ENCODE measurements around the gene BRSK2.

Gene BRSK2

DNA sequence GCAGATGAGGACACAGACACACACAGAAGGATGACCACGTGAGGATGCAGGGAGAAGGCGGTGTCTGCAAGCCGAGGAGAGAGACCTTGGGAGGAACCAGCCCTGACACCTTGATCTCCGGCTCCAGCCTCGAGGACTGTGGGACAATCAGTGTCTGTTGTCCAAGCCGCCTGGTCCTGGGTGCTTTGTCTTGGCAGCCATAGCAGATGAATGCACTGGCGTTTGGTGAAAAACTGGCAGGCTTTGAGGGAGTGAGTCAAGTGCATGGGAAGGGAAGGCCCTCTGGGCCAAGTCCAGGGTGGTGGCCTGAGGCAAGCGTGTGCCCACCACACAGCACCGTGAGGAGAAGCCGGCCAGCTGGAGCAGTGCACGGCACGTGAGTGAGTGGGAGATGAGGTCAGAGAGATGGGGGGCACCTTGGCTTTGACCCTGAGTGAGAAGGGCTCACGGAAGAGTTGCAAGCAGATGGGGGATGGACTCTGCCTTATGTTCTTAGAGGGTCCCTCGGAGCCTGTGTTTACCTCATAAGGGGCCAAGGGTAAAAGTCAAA lies 12.4 kb upstream of the BRSK2 start:
- no peak for DNase-seq

DNA sequence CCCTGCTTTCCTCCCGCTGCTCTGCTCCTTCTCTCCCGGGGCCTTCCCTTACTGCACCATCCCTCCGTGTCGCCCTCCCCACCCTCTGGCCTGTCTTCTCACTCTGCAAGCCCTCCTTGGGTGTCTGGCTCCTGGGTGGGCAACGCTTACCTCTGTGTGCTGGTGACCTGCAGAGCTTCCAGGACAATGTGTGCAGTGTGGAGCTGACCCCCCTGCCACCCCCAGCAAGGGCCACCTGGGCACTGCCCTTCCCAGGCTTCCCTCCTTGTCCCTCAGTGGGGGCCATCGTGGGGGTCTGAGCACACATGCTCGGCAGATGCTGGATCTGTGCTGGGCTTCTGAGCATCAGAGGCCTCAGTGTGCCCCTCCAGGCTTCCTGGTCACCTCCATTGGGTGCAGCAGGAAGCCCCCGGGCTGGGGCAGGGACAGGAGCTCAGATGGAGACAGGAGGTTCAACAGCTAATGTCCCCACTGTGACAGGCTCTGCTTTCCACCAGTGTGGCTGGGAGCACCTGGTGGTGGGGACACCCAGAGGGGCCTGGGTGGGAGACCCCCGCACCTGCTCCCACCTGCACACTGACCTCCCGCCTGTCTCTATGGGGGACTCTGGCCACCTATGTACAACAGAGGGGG lies 7.8 kb upstream of the BRSK2 start:
- no peak for DNase-seq

DNA sequence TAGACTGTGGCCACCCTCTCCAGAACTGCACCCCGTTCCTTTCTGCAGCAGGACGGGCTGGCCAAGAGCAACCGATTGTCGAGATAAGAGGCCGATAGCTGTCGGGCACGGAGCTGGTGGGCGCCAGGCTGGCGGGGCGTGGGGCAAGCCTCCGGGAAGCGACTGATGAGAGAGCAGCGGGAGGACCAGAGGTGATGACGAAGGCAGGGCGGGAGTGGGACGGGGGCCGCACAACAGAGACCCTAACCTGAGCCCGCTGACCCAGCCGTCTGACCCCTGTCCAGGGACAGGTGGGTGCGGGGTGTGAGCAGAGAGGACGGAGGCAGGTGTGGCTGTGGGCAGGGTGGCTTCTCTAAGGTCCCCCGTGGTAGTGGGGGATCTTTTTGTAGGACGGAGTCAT lies 7.3 kb upstream of the BRSK2 start:
- DNase-seq = no peak

DNA sequence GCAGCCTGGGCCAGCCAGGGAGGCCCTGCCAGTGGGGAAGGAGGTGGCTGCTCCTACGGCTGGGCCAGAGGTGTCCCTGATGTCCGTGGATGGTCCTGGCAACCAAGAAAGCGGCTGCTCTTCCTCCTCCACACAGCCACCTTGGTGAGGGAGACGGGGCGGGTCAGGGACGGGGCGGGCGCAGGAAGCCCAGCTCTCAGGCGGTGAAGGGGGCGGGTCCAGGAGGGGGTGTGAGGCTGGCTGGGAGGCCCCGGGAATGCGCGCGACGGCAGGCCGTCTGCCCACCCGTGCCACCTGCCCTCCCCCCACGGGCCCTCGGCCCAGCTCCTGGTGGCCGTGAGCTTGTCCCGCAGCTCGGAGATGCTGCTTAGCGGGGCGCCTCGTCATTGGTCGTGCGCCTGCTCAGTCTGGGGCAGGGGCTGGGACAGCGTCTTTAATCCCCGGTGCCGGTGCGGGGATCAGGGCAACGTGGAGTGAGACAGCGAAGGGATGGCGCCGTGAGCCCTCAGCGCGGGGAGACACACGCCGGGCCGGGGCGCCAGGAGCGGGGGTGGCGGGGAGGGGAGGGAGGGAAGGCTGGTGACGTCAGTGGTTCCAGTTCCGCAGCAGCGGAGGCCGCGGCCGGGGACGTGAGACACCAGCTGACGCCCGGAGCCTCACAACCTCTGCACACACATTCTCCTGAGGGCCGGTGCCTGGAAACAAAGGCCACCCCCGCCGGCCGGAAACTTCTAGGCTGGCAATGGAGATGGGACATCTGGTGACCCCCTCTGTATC lies 6.7 kb upstream of the BRSK2 start:
- peak; percentile 73 for DNase-seq

DNA sequence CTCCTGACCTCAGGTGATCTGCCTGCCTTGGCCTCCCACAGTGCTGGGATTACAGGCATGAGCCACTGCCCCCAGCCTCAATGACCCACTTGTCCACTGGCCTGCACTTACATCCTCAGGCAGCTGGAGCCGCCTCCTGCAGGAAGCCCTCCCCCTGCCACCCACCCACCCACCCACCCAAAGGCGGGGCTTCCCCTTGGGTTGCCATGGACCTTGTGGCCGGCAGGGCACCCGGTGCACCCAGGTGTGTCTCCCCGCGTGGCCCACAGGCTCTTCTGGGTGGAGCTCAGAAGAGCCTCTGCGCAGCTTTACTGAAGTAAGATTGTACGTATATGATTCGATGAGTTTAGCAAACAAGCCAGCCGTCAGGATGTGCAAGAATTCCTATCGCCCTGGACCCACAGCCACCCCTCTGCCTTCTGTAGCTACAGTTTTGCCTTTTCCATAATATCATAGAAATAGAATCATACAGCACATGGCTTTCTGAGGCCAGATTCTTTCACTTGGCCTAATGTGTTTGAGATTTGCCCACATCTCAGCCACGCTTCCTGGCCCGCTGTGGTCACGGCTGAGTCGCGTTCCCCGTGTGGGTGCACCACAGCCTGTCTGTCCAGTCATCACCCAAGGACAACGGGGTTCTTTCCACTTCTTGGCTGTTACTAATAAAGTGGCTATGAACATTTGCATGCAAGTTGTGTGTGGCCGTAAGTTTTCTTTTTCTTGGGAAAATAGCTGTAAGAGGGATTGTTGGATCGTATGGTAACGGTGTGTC lies 5.3 kb upstream of the BRSK2 start:
- no peak for DNase-seq

DNA sequence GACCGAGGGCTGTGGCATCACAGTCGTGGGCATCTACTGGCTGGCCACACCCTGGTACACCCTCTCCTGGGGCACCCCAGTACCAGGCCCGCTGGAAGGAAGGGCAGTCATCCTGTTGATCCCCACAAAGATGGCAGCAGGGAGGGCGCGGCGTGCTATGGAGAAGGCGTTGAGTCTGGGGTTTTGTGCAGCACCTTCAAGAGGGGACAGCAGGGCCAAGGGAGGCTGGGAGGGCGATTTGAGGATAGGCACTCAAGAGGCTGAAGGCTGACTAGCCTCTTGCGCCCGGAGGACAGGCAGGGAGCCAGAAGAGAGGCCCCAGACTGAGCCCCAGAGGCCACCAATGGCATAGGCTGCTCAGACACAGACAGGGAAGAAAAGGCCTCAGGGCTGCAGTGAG lies 2.2 kb upstream of the BRSK2 start:
- DNase-seq = no peak

DNA sequence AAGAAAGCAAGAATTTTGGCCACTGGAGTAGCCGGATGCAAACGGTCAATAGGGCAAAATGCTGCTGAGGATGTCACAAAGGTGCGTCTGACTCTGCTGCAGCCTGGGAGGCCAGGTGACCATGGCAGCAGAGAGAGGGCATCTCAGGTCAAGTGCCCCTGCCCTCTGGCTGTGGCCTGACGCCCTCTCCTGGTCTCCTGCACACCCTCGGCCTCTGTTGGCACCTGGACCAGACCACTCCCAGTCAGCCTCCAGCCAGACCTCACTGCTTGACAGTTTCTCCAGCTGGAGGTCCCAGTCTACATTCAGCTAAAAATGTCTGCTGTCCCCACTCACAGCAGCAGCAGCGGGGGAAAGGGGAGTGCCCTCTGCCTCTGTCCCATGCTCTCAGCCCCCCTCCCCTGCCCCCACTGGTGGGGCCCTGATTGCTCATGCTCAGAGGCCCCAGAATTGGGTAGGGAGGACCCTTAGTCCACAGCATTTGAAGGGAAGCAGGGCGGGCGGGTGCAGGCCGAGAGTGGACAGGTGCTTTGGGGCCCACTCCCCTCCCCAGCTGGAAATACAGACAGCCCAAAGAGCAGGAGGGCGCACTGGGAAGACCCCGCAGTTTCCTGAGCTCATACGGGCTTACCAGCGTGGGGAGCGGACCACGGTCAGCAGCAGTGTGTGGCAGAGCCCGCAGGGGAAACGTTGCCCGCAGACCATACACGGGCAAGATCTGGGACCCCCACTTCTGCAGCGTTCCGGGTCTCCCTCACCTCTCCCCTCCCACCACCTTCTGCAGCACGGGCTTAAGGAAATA lies 1.6 kb upstream of the BRSK2 start:
- no peak for DNase-seq

DNA sequence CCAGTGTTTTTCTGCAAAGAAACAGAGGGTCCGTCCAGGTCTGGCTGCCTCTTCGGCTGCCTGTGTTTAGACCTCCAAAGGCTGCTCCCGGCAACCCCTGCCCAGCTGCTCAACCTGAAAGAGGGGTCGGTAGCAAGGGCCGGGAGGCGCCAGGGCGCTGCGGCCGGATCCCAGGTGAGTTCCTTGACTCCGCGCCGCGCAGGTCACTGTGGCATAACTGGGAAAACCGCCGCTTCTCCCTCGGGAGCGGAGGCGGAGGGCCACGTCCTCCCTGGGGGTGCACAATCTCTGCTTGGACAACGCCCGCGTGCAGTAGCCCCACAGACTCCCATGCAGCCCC lies 1.0 kb upstream of the BRSK2 start:
- no peak for DNase-seq

DNA sequence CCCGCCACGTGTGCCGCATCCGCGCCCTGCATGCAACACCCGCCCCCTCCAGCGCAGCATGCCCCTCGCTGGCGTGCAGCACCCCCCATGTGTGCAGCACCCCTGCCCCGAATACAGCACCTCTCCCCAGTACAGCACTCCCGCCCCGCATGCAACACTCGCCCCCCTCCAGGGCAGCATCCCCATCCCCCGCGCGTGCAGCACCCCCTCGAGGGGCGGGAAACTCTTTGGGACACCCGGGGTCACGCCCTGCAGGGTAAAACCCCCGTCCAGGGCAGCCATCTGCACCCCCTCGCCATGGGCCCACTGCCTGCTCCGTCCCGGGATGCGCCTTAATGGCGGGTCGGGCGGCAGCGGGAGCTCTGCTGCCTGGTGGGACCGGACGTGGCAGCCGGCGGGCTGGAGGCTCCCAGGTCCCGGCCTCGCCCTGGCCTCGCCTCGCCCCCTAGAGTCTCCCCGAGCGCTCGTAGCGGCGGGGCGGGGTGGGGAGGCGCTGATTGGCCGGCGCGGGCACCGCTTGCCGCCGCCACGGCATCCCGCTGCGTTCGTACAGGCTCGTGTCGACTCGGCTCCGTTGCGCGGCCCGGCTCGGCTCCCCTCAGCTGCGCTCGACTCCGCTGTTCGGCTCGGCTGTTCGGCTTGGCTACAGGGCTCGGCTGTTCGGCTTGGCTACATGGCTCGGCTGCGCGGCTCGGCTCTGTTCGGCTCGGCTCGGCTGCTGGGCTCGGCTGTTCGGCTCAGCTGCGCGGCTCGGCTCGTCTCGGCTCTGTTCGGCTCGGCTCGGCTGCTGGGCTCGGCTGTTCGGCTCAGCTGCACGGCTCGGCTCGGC lies 417 bp upstream of the BRSK2 start:
- DNase-seq = peak; percentile 96

DNA sequence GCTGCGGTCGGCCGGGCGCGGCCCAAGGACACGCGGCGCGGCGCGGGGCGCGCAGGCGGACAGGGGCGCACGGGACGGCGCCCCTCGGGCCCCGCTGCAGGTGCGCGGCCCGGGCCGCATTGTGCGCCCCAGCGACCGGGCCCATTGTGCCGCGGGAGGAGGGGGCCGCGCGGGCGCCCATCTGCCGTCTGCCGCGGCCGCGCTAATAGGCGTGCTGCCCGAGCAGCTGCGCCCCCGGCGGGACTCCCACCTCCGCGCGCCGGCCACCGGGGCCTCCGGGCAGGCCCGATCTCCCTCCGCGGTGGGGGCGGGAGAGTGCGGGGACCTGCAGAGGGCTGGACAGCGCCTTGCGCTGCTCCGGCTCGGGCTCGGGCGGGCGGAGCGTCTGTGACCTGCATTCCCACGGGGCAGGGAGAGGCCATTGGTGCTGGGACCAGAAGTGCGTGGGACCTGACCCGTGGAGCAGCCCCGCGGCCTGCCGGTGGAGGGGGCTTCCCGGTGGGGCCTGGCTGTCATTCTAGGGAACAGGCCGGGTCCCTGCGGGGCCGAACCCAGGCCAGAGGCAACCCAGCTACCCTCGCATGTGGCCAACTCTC lies 933 bp downstream of the BRSK2 start:
- no peak for DNase-seq

DNA sequence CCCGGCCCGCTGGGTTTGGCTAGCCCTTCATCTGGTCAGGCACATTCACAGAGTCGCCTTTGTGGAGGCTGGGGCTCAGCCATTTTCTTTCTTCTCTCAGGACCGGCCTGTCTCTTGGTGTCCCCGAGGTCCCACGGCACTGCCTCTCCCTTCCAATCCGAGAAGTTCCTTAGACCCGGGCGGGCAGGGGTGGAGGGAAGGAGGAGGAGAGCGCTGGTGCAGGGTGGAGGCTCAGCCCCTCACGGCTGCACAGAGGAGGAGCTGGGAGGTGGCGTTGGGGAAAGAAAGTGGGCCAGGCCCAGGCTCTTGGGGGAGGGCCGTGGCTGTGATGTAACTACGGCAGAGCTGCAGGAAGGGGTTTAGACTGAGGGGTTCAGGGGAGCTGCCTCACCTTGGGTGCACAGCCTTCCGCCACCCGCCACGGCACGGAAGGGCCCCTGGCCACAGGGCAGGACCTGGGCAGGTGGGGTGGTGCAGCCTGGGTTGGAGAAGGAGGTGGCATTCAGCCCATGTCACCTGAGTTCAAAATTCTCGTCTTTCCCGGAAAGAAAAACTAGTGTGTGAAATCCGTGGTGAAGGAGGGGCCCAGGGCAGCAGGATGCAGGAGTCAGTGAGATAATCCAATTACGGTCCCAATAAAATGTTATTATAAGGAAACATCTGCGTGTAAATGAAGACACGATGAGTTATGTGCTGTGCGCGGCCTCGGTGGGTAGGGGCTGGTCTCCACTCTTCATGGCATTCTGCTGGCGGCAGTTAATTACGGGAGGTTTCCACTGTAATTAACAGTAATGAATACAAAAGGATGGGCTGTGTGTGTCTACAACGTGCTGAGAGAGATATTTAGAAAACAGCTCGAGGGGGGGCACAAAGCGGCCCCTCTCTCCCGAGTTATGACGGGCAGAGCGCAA lies 1.7 kb downstream of the BRSK2 start:
- DNase-seq = no peak

DNA sequence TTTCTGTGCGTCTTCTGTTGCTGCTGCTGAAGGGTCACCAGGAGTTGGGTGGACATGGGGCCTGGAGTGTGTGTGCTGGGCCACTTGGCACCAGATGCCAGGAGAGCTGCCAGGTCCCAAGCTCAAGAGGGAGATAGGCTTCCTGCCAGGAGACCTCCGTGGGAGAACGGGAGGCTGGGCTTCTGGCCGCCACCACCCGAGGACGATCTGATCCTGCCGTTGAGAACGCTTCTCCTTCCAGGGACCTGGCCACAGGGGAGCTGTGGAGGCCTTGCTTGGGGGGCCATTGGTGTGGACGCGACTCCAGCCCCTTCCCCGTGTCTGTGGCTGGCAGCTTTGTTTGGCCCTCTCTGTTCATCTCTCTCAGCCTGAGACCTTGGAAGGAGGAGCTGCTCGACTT lies 2.4 kb downstream of the BRSK2 start:
- no peak for DNase-seq

DNA sequence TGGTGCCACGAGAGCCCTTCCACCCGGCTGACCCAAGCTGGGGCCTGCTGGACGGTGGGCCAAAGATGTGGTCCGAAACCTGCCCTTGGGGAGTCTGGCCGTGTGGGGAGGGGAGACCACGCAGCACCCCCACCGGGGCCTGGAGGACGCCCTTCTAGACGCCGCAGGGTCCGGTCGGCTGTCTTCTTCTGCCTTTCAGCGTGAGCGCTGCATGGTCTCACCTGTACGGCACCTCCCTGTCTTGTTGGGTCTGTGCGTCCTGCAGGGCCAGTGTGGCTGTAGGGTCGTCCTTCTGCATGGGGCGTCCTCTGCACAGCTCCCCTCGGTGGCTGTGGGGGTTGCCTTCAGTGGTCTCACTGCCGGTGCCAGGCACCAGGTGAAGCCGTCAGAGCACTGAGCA lies 2.8 kb downstream of the BRSK2 start:
- DNase-seq = no peak

DNA sequence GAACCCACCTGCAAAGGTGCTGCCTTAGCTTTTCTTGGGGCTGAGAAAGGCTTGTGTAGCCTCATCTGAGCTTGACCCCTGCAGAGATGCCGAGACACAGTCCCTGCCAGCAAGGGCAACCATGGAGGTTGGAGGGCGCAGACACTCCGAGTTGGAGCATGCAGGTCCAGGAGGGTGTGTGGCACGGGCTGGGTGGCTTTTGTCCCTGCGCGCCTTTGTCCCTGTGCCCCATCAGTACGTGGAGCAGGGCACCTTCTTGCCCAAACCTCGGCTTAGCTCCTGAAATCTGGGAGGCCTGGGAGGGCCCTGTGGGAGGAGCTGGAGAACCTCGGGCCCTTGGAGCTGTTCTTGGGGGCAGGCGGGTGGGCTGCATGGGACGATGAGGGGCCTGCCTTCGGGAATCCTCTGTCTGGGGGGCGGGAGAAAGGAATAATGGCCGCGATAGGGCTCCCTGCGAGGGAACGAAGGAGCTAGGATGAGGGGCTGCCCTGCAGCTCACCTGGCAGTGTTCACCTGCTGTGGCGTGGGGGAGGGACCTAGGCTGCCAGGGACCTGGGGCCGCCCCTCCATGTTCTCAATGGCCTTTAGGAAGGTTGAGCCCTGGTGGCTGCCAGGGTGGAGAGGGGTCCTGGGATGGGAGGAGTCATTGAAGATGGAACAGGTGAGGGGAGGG lies 3.4 kb downstream of the BRSK2 start:
- no peak for DNase-seq

DNA sequence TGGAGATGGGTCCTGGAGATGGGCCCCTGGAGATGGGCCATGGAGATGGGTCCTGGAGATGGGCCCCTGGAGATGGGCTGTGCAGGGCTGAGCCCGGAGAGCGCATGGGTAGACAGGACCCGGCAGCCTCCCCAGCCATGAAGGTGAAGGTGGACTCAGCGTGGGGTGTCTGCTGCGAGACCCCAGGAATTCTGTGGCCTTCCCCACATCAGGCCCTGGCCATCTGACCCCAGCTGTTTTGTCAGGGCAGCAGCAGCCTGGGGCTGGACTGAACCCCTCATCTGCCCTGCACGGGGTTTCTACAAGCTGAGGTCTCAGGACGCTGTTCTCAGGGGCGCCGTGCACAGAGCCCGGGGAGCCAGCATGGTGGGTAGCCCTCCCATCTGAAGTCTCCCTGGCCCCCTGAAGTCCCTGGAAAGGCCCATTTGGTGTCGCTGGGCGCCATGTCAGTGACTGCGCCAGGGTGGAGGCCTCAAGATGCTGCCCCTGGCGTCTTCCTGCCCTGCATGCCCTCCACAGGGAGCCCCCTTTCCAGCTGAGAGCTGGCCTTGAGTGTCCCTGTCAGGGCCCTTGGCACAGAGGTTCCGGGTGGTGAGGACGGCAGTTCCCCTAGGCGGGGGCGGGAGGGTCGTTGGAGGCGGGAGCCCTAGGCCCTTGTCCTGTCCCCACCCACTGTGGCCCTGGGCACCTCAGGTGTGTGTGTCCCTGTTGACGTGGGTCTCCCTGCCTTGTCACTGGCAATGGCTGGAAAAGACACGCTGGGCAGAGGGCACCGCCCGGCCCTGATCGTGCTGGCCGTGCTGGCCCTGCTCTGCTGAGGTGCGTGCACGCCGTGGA lies 5.4 kb downstream of the BRSK2 start:
- DNase-seq = no peak

DNA sequence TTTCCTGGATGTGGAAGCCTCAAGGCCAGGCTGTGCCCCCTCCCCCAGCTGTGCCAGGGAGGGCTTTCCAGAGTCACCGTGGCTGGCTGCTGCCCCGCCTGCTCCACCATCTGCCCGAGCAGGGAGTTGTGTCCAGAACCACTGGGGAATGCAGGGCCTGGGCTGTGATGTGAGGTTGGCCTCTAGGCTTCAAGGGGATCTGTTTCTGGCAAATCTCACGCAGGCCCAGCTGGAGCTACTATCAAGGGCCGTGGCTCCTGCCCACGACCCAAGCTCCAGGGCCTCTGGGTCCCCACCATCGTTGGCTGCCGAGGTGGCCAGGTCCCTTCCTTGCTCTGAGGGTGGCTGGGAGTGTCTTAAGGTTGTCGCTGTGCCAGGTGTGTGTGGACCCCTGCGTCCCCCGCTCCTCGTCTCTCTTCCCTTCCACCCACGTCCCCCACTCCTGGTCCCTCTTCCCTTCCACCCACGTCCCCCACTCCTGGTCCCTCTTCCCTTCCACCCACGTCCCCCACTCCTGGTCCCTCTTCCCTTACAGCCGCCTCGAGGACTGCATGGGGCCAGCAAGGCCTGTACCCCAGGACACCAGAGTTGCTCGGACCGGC lies 6.1 kb downstream of the BRSK2 start:
- no peak for DNase-seq

DNA sequence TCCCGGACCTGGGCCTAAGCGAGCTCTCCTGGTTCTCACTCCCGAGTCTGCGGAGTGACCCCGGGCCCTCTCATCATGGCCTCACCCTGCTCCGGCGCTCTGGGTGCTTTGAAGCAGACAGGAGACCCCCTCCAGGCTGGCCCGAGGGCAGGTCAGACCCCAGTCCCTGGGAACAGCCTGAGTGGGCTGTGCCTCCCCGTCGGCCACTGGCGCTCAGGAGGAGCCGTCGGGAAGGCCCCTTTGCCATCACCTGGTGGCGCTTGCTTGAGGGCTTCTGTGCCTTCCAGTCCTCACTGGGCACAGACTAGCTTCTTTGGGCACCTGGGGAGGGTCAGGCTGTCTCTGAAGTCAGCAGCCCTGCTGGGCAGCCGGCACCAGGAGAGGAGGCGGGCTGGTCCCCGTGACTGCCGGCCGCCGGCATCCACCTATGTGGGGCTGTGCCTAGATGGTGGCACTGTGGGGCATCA lies 6.7 kb downstream of the BRSK2 start:
- no peak for DNase-seq

DNA sequence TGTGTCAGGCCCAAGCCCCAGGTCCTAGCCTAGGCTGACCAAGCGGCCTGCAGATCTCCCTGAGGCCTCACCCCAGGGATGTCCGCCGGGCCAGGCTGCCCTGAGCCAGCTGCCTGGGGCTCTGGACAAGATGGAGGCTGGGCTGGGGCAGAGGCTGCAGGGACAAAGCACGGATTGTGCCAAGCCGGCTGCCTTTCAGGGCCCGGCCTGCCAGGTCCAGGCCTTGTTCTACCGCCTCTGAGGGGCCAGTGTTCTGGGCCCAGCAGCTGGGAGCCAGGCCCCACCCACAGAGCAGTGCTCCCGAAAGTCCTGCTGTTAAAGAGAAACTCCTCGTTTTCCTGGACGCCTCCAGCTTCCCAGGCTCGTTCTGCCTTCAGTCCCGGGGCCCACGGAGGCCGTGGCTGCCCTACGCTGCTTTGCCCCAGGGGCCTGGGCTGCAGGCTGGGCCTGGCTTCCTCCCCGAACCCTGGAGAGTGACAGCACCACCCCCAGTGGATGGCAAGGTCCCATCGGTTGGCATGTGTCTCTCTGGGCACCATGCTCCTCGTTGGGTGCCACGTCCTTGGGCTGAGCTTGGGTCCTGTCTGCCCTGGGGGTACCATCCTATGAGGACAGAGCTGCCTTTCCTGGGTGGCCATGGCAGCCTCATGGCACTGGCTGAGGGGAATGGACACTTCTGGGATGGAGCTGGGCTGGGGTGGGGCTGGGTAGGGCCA lies 7.6 kb downstream of the BRSK2 start:
- DNase-seq = no peak

All from activated CD4-positive, alpha-beta T cell treated with anti-CD3 and anti-CD28 coated beads for 1 hour (primary cell).